NCI-H2171 treated with DMSO at 0.1 percent for 48 hours (cell line): ENCODE measurements around the gene RNF8.
"Not testable (repeated sequence)": the region's sequence is repeated elsewhere in the genome, so short reads cannot be mapped to it uniquely, and the experiment has no call there.

Source experiments
- DNase-seq: peaks from one replicate; lab custom pipeline; 2025; lab: John Stamatoyannopoulos, UW

The RNF8 gene

DNA sequence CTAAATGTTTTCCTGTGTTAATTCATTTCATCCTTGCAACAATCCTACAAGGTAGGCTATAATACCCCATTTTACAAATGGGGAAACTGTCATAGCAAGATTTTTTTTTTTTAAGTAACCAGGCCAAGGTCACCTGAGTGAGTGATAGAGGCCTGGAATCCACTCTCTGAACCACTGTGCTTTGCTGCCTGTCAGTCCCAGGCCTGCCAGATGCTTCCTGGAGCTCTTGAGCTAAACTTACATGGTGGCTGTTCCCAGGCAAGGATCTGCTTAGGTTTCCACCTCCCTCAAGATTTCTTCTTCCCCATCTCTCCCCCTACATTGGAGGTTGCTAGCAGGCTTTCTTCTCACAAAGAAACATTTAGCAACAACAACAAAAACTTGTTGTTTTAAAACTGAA lies 32.7 kb upstream of the RNF8 start:
- peak; percentile 67 for DNase-seq

DNA sequence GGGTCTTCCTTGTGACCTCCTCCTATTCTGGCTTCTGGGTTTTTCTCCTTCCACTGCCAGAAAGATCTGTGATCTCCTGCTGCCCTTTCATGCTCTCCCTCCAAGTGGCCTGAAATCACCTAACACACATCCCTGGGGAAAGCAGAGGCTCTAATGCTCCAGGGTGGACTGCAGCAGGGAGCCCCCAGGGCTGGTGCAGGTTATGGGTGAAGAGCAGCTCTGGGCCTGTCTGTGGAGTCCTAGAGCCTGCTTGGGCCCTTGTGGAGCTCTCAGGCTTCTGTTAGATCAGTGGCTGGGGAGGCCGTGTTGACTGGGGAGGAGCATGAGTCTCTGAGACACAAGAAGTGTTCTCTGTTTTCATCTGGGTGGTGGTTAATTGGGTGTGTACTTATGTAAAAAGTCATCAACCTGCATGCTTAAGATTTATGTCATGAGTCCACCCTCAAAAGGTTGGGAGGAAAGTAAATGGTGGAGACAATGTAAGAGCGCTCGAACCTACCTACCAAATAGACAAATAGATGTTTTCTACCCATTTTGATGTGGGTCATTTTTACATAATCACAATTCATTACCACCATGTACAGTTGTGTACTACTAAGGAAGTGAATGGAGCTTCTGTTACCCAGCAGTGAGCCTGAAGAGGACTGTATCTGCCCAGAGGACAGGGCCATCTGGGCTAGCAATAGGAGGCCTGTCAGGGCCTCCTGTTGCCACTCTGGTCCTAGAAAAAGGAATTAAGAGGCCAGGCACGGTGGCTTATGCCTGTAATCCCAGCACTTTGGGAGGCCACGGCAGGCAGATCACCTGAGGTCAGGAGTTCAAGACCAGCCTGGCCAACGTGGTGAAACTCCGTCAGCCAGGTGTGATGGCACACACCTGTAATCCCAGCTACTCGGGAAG lies 32.0 kb upstream of the RNF8 start:
- DNase-seq, result no peak

DNA sequence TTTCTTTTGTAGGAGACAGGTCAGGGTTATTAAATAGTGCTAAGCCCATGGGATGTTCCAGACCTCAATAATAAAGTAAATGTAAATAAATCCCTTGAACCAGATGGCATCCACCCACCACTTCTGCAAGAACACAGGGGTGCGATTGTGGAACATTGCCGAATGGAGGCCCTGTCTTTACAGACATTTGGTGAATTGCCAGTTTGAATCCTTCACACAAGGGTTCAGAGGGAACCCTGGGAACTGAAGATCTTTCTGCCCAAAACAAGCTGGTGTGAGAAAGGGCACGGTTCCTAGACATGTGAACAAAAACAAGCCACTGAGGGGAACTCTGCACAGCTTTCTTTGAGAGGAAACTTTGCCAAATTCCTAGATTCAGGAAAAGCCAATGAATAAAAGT lies 30.2 kb upstream of the RNF8 start:
- peak; percentile 95 for DNase-seq

DNA sequence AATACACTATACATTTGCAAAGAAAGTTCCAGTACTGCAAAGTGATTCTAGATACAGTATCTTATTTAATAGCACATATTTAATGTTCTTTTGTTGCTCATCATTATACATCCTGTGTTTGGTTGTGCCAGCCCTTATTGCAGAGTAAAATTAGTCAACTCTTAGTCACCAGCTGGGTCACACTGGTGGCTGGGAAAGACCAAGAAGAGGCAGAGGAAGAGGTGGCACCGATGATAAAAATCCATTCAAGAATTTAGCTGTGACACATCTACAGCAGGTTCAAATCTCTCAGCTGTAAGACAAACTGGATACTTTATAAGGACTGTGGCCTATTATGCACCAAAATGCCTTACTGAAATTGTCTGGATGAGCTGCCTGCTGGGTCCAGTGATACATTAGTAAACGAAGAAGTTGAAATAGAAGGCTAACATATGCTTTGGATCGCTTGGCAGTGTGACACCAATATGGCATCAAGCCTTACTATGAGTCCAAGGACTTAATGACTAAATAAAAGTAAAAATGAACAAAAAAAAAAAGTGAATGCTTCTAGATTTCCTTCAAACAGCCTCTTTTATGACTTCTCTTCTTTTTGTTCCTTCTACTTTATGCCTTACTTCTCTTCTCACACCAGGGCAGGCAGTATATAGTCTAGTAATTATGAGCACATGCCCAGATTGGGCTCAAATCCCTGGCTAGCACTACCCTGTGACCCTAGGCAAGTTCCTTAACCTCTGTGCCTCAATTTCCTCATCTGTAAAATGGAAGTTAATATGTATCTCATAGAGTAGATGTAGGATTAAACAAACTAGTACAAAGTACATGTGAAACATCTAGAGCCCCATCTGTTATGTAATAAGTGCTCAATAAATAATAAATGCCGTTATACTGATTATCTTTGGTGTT lies 29.4 kb upstream of the RNF8 start:
- no peak for DNase-seq

DNA sequence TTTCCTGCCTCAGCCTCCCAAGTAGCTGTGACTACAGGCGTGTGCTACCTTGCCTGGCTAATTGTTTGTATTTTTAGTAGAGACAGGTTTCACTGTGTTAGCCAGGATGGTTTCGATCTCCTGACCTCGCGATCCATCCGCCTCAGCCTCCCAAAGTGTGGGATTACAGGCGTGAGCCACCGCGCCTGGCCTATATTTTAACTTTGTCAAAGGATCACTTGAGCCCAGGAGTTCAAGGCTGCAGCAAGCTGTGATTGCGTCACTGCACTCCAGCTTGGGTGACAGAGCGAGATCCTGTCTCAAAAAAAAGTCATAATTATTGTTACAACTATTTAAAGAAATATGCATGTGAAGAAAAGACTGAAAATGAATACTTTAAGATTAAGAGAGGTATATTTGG lies 23.4 kb upstream of the RNF8 start:
- not testable (repeated sequence) for DNase-seq

DNA sequence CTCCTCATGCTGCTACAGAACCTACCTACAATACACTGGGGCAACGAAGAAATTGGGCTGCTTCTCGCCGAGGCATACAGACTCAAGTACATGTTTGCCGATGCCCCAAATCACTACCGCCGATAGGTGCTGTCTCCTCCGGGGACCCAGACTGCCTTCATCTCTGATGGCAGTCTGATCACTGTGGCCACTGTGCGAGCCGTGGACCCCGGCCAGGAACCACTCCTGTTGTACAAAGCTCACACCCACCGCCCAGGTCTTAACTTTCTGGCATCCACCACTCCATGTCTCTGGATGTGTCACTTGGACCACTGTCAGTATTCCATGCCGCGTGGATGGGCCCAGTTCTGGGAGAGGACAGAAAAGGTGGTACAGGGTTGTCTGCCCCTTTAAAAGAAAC lies 22.7 kb upstream of the RNF8 start:
- no peak for DNase-seq

DNA sequence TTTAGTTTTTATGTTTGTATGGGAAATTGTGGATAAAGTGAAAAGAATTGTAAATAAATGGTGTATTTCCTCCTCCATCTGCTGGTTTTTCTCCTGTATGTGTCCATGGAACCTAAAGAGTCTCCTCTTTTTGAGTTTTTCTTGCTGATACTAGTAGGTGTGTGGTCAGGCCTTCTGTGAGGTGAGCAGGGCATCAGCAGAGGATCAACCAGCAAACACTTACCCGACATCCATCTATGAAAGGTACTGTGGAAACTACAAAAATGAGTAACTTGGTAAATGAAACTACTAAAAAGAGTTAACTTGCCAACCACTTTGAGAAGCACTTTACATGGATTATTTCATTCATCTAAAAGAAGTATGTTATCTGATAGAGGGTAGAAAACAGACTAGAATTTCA lies 20.9 kb upstream of the RNF8 start:
- DNase-seq, result no peak

DNA sequence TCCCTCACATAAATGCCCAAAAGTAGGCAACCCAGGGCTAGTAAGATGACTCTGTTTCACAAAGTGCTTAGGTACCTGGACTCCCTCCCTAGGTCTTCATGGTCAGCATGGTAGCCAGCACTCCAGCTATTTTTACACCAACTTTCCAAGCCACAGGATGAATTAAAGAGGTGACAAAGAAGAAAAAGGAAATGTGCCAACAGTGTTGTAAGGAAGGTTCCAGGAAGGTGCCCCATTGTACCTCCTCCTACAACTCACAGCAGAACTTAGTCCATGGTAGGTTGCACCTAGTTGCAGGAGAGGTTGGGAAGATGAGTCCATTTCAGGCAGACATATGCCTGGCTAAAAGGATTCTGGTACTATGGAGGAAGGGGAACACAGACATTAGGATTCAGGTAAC lies 19.7 kb upstream of the RNF8 start:
- DNase-seq, result no peak

DNA sequence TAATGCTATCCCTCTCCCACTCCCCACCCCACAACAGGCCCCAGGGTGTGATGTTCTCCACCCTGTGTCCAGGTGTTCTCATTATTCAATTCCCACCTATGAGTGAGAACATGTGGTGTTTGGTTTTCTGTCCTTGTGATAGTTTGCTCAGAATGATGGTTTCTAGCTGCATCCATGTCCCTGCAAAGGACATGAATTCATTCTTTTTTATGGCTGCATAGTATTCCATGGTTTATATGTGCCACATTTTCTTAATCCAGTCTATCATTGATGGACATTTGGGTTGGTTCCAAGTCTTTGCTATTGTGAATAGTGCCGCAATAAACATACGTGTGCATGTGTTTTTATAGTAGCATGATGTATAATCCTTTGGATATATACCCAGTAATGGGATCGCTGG lies 15.5 kb upstream of the RNF8 start:
- not testable (repeated sequence) for DNase-seq

DNA sequence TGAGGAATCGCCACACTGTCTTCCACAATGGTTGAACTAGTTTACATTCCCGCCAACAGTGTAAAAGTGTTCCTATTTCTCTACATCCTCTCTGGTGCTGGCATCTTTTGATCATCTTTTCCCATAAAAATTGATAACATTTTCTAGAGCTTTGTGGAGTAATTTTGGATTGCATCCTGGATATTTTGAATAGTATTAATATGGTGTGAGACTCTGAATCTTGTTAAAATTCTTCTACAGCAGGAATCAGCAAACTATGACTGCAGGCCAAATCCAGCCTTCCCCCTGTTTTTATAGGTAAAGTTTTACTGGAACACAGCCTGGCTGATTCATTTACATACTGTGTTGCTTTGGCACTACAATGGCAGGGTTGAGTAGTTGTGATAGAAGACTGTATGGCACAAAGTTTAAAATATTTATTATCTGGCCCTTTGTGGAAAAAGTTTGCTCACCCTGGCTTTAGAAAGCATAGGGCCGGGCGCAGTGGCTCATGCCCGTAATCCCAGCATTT lies 15.0 kb upstream of the RNF8 start:
- no peak for DNase-seq

DNA sequence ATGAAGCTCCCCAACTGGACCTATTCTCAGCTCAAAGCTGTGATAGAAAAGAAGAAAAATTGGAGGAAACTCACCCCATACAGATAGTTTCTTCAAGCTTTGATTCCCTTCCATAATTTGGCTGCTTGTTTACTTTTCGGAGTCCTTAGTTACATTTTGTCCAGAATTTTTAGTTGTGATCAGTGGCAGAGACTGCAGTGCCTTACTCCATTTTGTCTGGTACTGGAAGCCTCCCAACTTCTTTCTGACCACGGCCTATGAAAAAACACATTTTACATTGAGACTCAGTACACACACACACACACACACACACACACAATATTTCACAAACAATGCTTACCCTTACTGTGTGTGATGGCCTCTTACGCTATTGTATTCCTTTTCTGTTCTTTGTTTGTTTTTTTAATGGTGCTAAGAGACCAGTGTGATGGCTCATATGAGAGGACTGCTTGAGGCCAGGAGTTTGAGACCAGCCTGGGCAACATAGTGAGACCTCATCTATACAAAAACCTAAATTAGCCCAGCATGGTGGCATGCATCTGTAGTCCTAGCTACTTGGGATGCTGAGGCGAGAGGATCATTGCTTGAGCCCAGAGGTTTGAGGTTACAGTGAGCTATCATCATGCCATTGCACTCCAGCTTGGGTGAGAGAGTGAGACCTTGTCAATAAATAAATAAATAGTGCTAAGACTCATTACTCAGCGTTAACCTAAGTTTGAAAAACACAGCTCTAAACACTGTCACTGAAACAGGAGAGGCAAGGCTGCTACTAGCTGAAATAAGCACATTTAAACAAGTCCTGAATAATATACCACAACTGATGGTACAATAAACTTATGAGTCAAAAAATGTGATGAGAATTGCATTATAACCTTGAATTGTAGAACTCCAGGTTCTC lies 13.8 kb upstream of the RNF8 start:
- no peak for DNase-seq

DNA sequence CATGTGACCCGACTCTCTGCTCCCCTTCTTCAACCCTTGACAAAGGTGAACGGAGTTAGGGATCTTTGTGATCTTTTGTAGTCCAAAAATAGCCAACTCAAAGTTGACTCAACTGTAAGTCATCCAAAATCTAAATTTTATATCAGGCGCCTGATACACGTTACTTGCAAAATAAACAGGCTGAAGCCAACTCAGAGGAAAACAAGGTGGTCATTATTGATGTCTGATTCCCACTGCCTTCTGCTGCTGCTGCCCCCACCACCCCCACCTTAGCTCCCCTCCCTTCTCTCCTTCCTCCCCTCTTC lies 13.2 kb upstream of the RNF8 start:
- no peak for DNase-seq

DNA sequence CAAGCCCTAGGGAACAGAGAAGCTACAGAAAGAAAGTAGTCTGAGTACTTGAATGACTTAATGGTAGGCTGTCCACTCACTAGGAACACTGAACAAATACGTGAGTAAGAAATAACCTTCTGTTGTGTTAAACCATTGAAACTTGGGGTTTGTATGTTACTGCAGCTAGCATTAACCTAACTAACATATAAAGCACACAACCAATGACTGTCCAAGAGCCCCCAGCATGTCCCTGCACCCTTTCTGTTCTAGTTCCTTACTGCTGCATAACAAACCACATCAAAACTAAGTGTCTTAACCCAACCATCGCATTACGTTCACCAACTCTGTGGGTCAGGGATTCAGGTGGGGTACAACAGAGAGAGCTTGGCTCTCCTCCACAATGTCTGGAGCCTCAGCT lies 10.5 kb upstream of the RNF8 start:
- DNase-seq, result no peak

DNA sequence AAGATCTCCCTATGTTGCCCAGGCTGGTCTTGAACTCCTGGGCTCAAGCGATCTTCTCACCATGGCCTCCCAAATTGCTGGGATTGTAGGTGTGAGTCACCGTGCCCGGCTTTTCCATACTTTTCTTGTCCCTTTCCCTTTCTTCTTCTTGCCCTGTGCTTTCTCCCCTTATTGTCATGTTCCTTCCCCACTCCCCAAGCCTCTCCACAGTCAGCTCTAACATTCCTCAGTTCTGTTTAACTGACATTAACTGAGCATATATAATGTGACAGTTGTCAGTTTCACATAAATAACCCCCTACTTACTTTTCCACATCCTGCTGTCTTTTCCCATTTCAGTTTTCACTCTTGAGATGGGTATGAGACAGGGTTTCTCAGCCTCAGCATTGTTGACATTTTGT lies 9.5 kb upstream of the RNF8 start:
- DNase-seq, result no peak

DNA sequence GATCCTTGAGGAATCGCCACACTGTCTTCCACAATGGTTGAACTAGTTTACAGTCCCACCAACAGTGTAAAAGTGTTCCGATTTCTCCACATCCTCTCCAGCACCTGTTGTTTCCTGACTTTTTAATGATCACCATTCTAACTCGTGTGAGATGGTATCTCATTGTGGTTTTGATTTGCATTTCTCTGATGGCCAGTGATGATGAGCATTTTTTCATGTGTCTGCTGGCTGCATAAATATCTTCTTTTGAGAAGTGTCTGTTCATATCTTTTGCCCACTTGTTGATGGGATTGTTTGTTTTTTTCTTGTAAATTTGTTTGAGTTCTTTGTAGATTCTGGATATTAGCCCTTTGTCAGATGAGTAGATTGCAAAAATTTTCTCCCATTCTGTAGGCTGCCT lies 8.0 kb upstream of the RNF8 start:
- DNase-seq, result not testable (repeated sequence)

DNA sequence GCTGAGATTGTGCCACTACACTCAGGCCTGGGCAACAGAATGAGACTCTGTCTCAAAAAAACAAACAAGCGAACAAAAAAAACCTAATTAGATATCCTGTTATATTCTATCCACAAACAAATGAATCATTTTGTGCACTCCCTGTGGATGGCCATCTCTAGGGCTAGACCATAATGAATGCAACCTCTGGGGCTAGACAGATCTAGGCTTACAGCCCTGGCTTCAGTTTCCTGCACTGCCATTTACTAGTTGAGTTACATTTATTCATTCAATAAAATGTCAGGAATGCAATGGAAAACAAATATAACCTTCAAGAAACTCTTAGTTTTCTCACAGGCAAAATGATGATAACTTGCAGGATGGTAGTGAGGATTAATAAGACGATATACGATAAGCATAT lies 6.6 kb upstream of the RNF8 start:
- DNase-seq, result no peak

DNA sequence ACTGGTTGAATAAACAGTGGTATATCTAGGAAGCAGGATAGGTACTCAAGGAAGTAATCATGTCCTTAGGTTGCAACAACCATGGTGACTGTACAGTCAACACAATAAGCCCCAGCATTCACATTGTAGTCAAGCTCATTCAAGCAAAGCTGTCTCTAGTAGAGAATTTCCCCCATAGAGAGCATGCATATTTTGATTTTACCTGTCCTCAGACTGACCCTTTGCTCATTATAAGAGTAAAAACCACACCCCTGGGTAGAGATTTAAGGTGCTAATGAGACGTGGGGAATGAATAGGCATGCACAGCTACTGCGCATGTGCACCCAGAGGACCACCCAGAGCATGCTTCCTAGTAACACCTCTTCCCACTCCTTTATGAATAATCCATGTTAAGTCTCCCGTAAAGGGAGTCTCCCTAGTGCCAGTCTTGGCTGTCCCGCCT lies 6.1 kb upstream of the RNF8 start:
- DNase-seq, result no peak

DNA sequence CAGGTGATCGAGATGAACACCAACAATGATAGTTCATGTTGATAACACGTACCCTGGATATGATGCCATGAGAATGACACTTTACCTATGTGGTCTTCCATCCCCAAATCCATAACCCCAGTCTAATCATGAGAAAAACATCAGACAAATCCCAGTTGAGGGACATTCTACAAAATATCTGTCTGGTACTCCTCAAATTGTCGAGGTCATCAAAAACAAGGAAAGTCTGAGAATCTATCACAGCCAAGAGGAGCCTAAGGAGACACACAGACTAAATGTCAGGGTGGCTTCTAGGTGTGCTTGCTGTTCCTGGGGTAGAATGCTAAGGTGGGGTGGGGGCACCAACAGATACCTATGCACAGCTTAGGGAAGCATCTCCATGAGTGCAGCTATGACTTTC lies 2.8 kb upstream of the RNF8 start:
- DNase-seq, result no peak

DNA sequence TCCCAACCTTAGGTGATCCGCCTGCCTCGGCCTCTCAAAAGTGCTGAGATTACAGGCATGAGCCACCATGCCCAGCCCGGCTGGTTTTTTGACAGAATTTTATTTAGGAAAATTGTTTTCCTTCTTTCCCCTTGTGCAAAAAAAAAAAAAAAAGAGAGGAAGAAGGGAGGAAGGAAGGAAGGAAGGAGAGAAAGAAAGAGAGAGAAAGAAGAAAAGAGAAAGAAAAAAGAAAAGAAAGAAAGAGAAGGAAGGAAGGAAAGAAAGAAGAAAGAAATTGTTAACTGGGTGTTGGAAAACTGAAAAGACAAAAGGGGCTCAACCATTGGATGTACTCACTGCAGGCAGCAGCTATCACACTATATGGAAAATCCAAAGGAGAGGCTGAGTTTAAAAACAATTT lies 1.4 kb upstream of the RNF8 start:
- DNase-seq, result no peak

DNA sequence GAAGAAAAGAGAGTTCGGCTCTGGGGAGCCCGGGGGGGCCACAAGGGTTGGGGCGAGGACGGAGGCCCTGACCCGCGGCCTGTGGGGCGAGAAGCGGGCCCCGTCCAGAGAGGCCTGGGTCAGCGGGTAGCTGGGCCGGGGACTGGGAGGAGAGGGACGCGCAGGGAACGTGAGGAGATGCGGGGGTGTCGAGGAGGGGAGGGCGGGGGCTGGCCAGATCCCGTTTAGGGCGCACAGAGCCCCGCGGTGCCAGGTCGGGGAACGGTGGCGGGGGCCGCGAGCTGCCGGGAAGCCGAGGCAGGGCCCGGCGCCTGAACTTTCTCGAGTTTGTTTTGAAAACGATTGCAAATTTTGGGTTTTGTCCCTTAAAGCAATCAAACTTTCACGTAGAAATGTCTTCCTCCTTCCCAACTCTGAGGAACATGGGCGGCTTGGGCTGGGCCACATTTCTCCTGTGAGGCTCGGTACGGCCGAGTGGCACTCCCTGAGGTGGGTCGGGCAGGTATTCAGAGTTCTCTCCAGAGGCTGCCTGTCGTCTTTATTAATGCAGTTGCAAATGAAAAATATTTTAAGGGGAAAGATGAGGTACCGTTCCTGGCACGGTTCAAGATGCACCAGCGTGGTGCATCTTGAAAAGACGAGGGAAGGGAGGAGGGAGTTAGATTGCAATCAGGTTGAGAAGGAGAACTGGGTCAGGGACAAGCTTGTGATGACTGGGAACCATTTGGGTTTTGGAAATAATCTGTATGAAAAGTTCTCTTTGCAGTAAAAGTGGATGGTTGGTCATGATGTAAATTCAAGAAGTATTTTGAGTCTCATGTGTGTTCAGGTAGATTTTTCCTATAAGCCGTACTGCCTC lies 972 bp downstream of the RNF8 start:
- DNase-seq, result no peak

DNA sequence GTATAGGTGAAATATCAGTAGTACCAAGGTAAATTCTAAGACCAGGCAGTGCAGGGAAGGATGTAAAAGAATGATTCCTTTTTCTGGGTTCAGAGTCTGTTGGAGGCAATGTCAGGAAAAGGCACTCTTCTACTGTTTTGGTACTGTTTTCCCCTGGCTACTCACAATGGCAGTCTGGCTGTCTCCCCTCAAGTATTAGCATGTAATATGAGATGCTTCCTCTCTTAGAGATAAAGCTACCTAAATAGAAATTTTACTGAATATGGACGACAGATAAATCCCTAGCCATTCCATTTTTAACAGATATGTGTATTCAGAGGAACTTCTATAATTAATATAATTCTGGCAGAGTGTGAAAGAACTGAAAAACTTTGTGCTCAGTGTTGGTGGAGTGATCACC lies 3.5 kb downstream of the RNF8 start:
- DNase-seq, result no peak
